GM12878 (cell line): ENCODE results near the gene GPBAR1. TPM values are rescaled to one million over a fixed set of nuclear protein-coding genes. Genes with fewer than 3 reads are reported as not detected.
A peak's percentile ranks its signal among the peaks of the same experiment; 100 is the strongest.

Source experiments
- ATAC-seq: fragments of 200-7000 bp; cut with Tn5 transposase; 3 replicates; pipeline ENCODE4 v1.9.1; 2020; ENCODE audit warnings: mild to moderate bottlenecking, moderate library complexity
- BruUV-seq: library from RNA; stranded (reverse); fragments of 400-500 nt; replicated peaks from 2 replicates; lab custom pipeline; 2021; lab: Mats Ljungman, UMichigan
- CTCF ChIA-PET: fragments of 300-600 bp; sonication (Branson Sonifier 250); formaldehyde crosslinking; extraction: SDS; loops from one replicate; lab custom pipeline; 2021; ENCODE audit warnings: inconsistent platforms; lab: Yijun Ruan, JAX
- POLR2A ChIA-PET: fragments of 350-600 bp; formaldehyde crosslinking; extraction: SDS; loops from one replicate; lab custom pipeline; 2021; ENCODE audit warnings: inconsistent platforms; lab: Charles Lee
- RAD21 ChIA-PET: fragments of 300-600 bp; sonication (Branson Sonifier 250); formaldehyde crosslinking; loops from one replicate; lab custom pipeline; 2023; ENCODE audit warnings: antibody characterized with exemption; ENCODE audit not compliant: unreplicated experiment; lab: Charles Lee
- SMC1A ChIA-PET: fragments of 300-600 bp; sonication (Branson Sonifier 250); formaldehyde crosslinking; loops from one replicate; lab custom pipeline; 2023; ENCODE audit not compliant: unreplicated experiment, uncharacterized antibody; lab: Charles Lee
- DNase-seq: peaks from one replicate; pipeline ENCODE4 v3.0.0-alpha.2; 2011; ENCODE audit warnings: low read depth, low spot score
- FAIRE-seq: peaks from 3 replicates; lab custom pipeline; 2011; peaks lifted over from hg19 to GRCh38; lab: Jason Lieb, UNC
- H2AFZ ChIP-seq: 2 replicates; pipeline ENCODE4 v1.6.0; 2011; ENCODE audit warnings: low read depth, low read length, control low read depth; ENCODE audit not compliant: control insufficient read depth
- H3K27ac ChIP-seq: 2 replicates; pipeline ENCODE4 v1.5.1; 2011; ENCODE audit warnings: control low read depth; ENCODE audit not compliant: control insufficient read depth, insufficient read depth
- H3K27me3 ChIP-seq, 2 experiments: replicated peaks in 1 of 2; 2 replicates each; pipeline versions ENCODE4 v1.6.0 to v1.6.1; 2011; ENCODE audit warnings: low read length in 1 of 2; ENCODE audit not compliant: control insufficient read depth in 2 of 2, insufficient read depth in 2 of 2
- H3K36me3 ChIP-seq, 2 experiments: 2 replicates each; pipeline ENCODE4 v1.5.1; 2011; ENCODE audit warnings: low read length in 1 of 2; ENCODE audit not compliant: control insufficient read depth in 2 of 2, insufficient read depth in 2 of 2
- H3K4me1 ChIP-seq: 2 replicates; pipeline ENCODE4 v1.6.1; 2011; ENCODE audit warnings: mild to moderate bottlenecking, low read length, moderate library complexity, mixed read lengths; ENCODE audit not compliant: control insufficient read depth, insufficient read depth
- H3K4me2 ChIP-seq: 2 replicates; pipeline ENCODE4 v1.6.0; 2011; ENCODE audit warnings: control low read depth; ENCODE audit not compliant: control insufficient read depth, insufficient read depth
- H3K4me3 ChIP-seq: fragments of 200-600 bp; sonication (generic); 2 replicates; pipeline ENCODE4 v1.5.1; 2016
- H3K79me2 ChIP-seq: 2 replicates; pipeline ENCODE4 v1.6.0; 2011; ENCODE audit warnings: low read length; ENCODE audit not compliant: control insufficient read depth, insufficient read depth
- H3K9ac ChIP-seq: 2 replicates; pipeline ENCODE4 v1.8.0; 2011; ENCODE audit warnings: low read length, control low read depth, mixed read lengths; ENCODE audit not compliant: control insufficient read depth, insufficient read depth
- H3K9me3 ChIP-seq: replicated peaks from 3 replicates; pipeline ENCODE4 v1.5.1; 2011; ENCODE audit warnings: mild to moderate bottlenecking, low read length; ENCODE audit not compliant: control insufficient read depth, insufficient read depth
- H4K20me1 ChIP-seq: 2 replicates; pipeline ENCODE4 v1.6.0; 2011; ENCODE audit not compliant: control insufficient read depth, insufficient read depth
- BCLAF1 ChIP-seq: fragments of 450-650 bp; IDR thresholded peaks from 2 replicates; pipeline ENCODE4 v1.6.1; 2017; ENCODE audit warnings: antibody characterized with exemption, mild to moderate bottlenecking, moderate library complexity
- ETV6 ChIP-seq, 2 experiments: fragments of 450-650 bp in 1 of 2; IDR thresholded peaks in 1 of 2; conservative IDR thresholded peaks in 1 of 2; 2 replicates each; pipeline ENCODE4 v1.6.1; 2014; ENCODE audit warnings: antibody characterized with exemption in 1 of 2, borderline replicate concordance in 1 of 2, low read depth in 1 of 2, mild to moderate bottlenecking in 1 of 2, moderate library complexity in 1 of 2
- FOXM1 ChIP-seq: IDR thresholded peaks from 2 replicates; pipeline ENCODE4 v1.6.1; 2012; ENCODE audit warnings: low read depth, mild to moderate bottlenecking, inconsistent platforms, low read length, moderate library complexity
- NFIC ChIP-seq: IDR thresholded peaks from 2 replicates; pipeline ENCODE4 v1.6.1; 2012; ENCODE audit warnings: low read depth, mild to moderate bottlenecking, inconsistent platforms, low read length, moderate library complexity
- NR2F1 ChIP-seq: fragments of 450-650 bp; conservative IDR thresholded peaks from 2 replicates; pipeline ENCODE4 v1.6.1; 2017; ENCODE audit warnings: mild to moderate bottlenecking
- RUNX3 ChIP-seq: IDR thresholded peaks from 2 replicates; pipeline ENCODE4 v1.6.1; 2012; ENCODE audit warnings: low read length, inconsistent platforms
- SIN3A ChIP-seq: IDR thresholded peaks from 2 replicates; pipeline ENCODE4 v1.6.1; 2012; ENCODE audit warnings: low read depth, low read length, improper control_type of control experiment
- SKIL ChIP-seq: fragments of 450-650 bp; IDR thresholded peaks from 2 replicates; pipeline ENCODE4 v1.6.1; 2017; ENCODE audit warnings: mild to moderate bottlenecking, low read depth, inconsistent platforms; ENCODE audit not compliant: poor library complexity, severe bottlenecking
- SMAD5 ChIP-seq: IDR thresholded peaks from 2 replicates; pipeline ENCODE4 v1.6.1; 2016; ENCODE audit warnings: antibody characterized with exemption, low read depth
- WGBS: methylation state at CpG from one replicate; pipeline ENCODE4 v1.1.6; 2016; ENCODE audit warnings: low lambda C conversion rate; ENCODE audit not compliant: insufficient replicate concordance, insufficient coverage; ENCODE audit errors: missing lambda C conversion rate; 5-methylcytosine and 5-hydroxymethylcytosine counted together
- in situ Hi-C: fragments of 300-500 bp; cut with MboI; formaldehyde crosslinking; loops from 9 replicates; pipeline ENCODE4 v1.14.3; 2018; ENCODE audit warnings: mixed read lengths
- intact Hi-C: fragments of 100-400 bp; cut with micrococcal nuclease; formaldehyde crosslinking; loops from one replicate; pipeline ENCODE4 v1.14.2; 2022; ENCODE audit not compliant: unreplicated experiment
- polyA plus RNA-seq, 11 experiments: library from polyadenylated mRNA; depleted of rRNA in 4 of 11; unstranded in 6 of 11; stranded (reverse) in 5 of 11; fragments of >200 nt; fragmentation: Nextera tagmentation in 4 of 11; fragmentation: Illumina TruSeq in 1 of 11; extraction: Ambion mirVana in 4 of 11; extraction: Trizol in 1 of 11; gene quantifications; 1 replicate in 1 of 11; 2 replicates in 10 of 11; pipeline versions ENCODE4 v1.2.1 to v1.2.3, GENCODE V29; 2011 to 2016; ENCODE audit warnings: inconsistent platforms in 2 of 11, missing spikeins in 2 of 11, low read depth in 1 of 11
- total RNA-seq, 4 experiments: library from RNA; depleted of rRNA in 3 of 4; stranded (reverse); fragments of >200 nt in 3 of 4; fragmentation: Illumina TruSeq in 1 of 4; extraction: Trizol in 1 of 4; gene quantifications; 2 replicates each; pipeline versions ENCODE4 v1.2.1 to v1.2.3, GENCODE V29; 2013 to 2021

GPBAR1 gene
- total and polyA plus RNA-seq, 10 of the 15 experiments (the other 5 are each of a cell fraction or from before 2014, with no cell fraction given) = 0.03 to 0.36 (median 0.11) TPM; not detected in 3

- peaks cover 27% of the 10 kb centered on the region for H3K4me1 ChIP-seq
- no peak overlapping the region for H2AFZ ChIP-seq
- H3K9ac ChIP-seq = peak overlapping the region; percentile 18; the same call in 1 of the 2 replicates
- WGBS = 3% methylated on average over 5 of the region's 5 CpGs
- peaks cover 81% of the 10 kb centered on the region for H3K79me2 ChIP-seq
- H4K20me1 ChIP-seq = peaks cover 18% of the 10 kb centered on the region
- H3K4me2 ChIP-seq = peak overlapping the region; percentile 94
- ChIA-PET SMC1A (interaction anchor here (1.2 to 1.5 kb wide), 4 partner anchors 18 to 36 kb away, joined by 3 to 4 read pairs (median 3); no protein-coding TSS in a partner anchor), RAD21 (interaction anchor here (1.3 kb wide), 1 partner anchor 50 kb away, joined by 3 read pairs; no protein-coding TSS in a partner anchor), CTCF (interaction anchor here (1.0 to 5.7 kb wide), 3 partner anchors 7 to 34 kb away, joined by 3 to 58 read pairs (median 8); no protein-coding TSS in a partner anchor), POLR2A (interaction anchor here (8.8 kb wide), 1 partner anchor 6 kb away, joined by 98 read pairs; no protein-coding TSS in a partner anchor)
- H3K9me3 ChIP-seq = no peaks in the 10 kb centered on the region
- BruUV-seq = no TSS peak
- peak; percentile 49 for ATAC-seq
- DNase-seq = no peak
- intact Hi-C loops = no loop called here
- no peak overlapping the region for H3K27ac ChIP-seq
- FAIRE-seq = no peak
- peak; percentile 16; the same call in 1 of the 2 replicates for TF ChIP-seq SMAD5
- 0 out of 2 replicates have a peak, but pooled peaks have one; percentile 28 for TF ChIP-seq NFIC
- no peak for TF ChIP-seq BCLAF1
- 0 out of 2 replicates have a peak, but pooled peaks have one; percentile 36 for TF ChIP-seq FOXM1
- peak; percentile 80 for TF ChIP-seq RUNX3
- TF ChIP-seq SKIL = no peak
- no peak for TF ChIP-seq SIN3A
- peak in 1 of 2 experiments; percentile 17; a peak in 1 of 4 replicates for TF ChIP-seq ETV6 (conservative IDR thresholded peaks at IDR 0.05 in 1 of 2, IDR thresholded peaks at IDR 0.05 in 1 of 2; ENCODE audit: borderline replicate concordance in 1 of 2, low read depth in 1 of 2)
- no peak for TF ChIP-seq NR2F1
- peaks cover 5 to 37% of the 10 kb centered on the region in 2 experiments for H3K36me3 ChIP-seq
- in situ Hi-C loops = no loop called here
- no peaks in the 10 kb centered on the region for H3K27me3 ChIP-seq
- peak overlapping the region; percentile 93 for H3K4me3 ChIP-seq
Observed at GRCh38 chr2:218223046-218223445, 37.8 kb upstream of the GPBAR1 start.
